Thyroid gland (tissue), 4 donors: Measurements from ENCODE around the gene OR51A4.

Experiments used
- CTCF ChIP-seq, 6 experiments: fragments of 200-600 bp in 3 of 6; fragments of 450-650 bp in 3 of 6; sonication (generic) in 3 of 6; IDR thresholded peaks; one replicate each; pipeline ENCODE4 v1.5.1; 2016 to 2019; ENCODE audit warnings: antibody characterized with exemption in 6 of 6, mild to moderate bottlenecking in 2 of 6, inconsistent platforms in 1 of 6, moderate library complexity in 1 of 6
- POLR2A ChIP-seq, 2 donors: fragments of 450-650 bp; IDR thresholded peaks; one replicate each; pipeline ENCODE4 v1.6.1; 2017; ENCODE audit warnings: antibody characterized with exemption in 2 of 2, mild to moderate bottlenecking in 2 of 2, moderate library complexity in 1 of 2

- no peak for TF ChIP-seq CTCF (IDR thresholded peaks at IDR 0.05)
- no peak for TF ChIP-seq POLR2A (IDR thresholded peaks at IDR 0.05)
Observed at GRCh38 chr11:4983841-4984240, 36.4 kb upstream of the OR51A4 start.
